Right atrium auricular region (tissue), 2 donors: Measurements from ENCODE around the gene GABRA4. TPM values are rescaled to one million over a fixed set of nuclear protein-coding genes. Genes with fewer than 3 reads are reported as not detected.

Experiments used
- DNase-seq: peaks from one replicate; pipeline ENCODE4 v3.0.0-alpha.2; 2019; ENCODE audit warnings: low spot score
- H3K27ac ChIP-seq, 2 donors: fragments of 200-600 bp; sonication (generic); 1 replicate in 1 of 2; 2 replicates in 1 of 2; pipeline ENCODE4 v1.5.1; 2016 to 2019
- H3K27me3 ChIP-seq, 2 donors: fragments of 200-600 bp; sonication (generic); one replicate each; pipeline versions ENCODE4 v1.5.1 to v1.6.0; 2017 to 2019
- H3K36me3 ChIP-seq: fragments of 200-600 bp; sonication (generic); one replicate; pipeline ENCODE4 v1.5.1; 2016
- H3K4me1 ChIP-seq, 2 donors: fragments of 200-600 bp; sonication (generic); one replicate each; pipeline versions ENCODE4 v1.5.1 to v1.6.0; 2017 to 2019
- H3K4me3 ChIP-seq, 2 donors: fragments of 200-600 bp; sonication (generic); 1 replicate in 1 of 2; 2 replicates in 1 of 2; pipeline ENCODE4 v1.5.1; 2017 to 2019; ENCODE audit warnings: mild to moderate bottlenecking in 1 of 2, moderate library complexity in 1 of 2
- H3K9me3 ChIP-seq, 2 donors: fragments of 200-600 bp; sonication (generic); one replicate each; pipeline ENCODE4 v1.5.1; 2019
- total RNA-seq, 2 donors: library from RNA; depleted of rRNA; stranded (reverse); fragments of >200 nt; gene quantifications; one replicate each; pipeline ENCODE4 v1.1.0, GENCODE V29; 2016
- TF ChIP-seq, protein P1 (sequence below), 2 donors: fragments of 200-600 bp; sonication (generic); IDR thresholded peaks; one replicate each; pipeline ENCODE4 v1.5.1; 2019; ENCODE audit warnings: antibody characterized with exemption in 2 of 2

GABRA4 gene
- total RNA-seq, 2 donors from 2014 or later = 0.55 to 1.0 TPM

DNA sequence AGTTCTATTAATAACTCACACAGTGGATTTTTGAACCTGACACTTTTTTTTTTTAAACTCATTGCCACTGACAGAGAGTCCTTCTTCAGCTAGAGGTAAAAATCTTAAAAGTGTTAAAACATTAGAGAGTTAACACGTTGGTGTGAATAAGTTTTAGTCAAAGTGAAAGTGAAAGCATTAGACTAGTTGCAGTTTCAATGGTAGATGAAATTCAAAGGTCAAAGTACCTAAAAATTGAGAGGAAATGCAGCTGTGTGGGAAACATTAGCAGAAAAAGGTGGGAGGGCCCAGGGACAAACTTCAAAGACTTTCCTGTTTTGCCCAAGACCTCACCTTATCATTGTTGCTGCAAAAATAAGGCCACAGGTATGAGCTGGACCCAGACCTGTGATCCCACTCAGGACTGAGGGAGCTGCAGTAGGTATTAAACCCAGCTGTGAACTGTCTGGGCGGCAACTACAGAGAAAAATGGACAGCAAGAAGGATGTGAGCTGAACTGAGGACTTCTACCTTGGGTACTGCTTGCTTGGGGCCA lies 17.6 kb upstream of the GABRA4 start:
- TF ChIP-seq, protein P1, sequence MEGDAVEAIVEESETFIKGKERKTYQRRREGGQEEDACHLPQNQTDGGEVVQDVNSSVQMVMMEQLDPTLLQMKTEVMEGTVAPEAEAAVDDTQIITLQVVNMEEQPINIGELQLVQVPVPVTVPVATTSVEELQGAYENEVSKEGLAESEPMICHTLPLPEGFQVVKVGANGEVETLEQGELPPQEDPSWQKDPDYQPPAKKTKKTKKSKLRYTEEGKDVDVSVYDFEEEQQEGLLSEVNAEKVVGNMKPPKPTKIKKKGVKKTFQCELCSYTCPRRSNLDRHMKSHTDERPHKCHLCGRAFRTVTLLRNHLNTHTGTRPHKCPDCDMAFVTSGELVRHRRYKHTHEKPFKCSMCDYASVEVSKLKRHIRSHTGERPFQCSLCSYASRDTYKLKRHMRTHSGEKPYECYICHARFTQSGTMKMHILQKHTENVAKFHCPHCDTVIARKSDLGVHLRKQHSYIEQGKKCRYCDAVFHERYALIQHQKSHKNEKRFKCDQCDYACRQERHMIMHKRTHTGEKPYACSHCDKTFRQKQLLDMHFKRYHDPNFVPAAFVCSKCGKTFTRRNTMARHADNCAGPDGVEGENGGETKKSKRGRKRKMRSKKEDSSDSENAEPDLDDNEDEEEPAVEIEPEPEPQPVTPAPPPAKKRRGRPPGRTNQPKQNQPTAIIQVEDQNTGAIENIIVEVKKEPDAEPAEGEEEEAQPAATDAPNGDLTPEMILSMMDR (IDR thresholded peaks at IDR 0.05) = no peak
- no peak overlapping the region for H3K4me3 ChIP-seq
- H3K27ac ChIP-seq = peak overlapping the region in 1 of 2 donors; percentile 54
- DNase-seq = no peak
- H3K4me1 ChIP-seq = peaks cover 0 to 13% of the 10 kb centered on the region in 2 donors
- H3K27me3 ChIP-seq = no peaks in the 10 kb centered on the region
- no peaks in the 10 kb centered on the region for H3K36me3 ChIP-seq
- no peaks in the 10 kb centered on the region for H3K9me3 ChIP-seq

DNA sequence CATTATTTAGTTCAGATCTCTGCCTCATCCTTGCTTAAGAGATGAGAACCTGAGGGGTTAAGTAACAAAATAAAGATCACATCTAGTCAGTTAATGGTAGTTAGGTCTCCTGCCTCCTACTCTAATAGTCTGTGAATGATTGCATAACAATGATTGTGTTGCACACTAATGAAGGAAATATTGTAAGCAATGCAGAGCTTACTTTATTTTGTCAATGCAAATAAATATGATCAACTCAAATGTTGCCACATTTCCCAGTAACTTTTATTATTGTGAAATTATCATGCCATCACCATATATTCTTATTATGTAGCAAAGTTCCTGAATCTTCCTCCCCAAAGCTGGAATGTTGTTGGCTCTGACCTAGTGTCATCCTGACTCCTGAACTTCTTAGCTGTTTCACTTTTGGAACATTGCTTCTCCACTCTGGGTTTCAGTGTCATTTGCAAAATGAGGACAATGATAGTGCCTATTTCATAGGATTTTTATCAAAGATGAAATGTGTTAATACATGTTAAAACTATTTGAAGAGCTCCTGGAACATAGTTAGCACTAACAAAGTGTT lies 17.0 kb upstream of the GABRA4 start:
- Histone ChIP-seq H3K4me3 (no peak overlapping the region), H3K4me1 (peaks cover 0 to 13% of the 10 kb centered on the region in 2 donors), H3K9me3 (no peaks in the 10 kb centered on the region), H3K36me3 (no peaks in the 10 kb centered on the region), H3K27ac (peak overlapping the region in 1 of 2 donors; percentile 54), H3K27me3 (no peaks in the 10 kb centered on the region)
- DNase-seq = no peak
- TF ChIP-seq, protein P1 (IDR thresholded peaks at IDR 0.05) = no peak

DNA sequence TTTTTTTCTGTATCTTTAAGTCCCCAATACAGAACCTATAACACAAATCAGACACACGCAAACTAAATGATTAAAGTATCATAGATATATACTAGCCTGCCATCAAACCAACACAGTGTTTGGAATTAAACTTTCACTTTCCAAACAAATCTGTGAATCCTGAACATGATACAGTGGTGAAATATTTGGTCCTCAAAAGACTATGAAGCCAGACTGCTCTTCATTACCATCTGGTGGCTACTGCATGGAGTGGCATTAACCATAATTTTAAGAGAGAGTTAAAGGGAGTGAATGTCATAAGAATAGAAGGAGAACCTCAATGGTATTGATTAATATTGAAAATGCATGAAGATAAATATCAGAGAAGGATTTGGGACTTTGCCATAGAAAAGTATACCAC lies 9.2 kb upstream of the GABRA4 start:
- no peaks in the 10 kb centered on the region for H3K36me3 ChIP-seq
- no peaks in the 10 kb centered on the region for H3K9me3 ChIP-seq
- TF ChIP-seq, protein P1 (IDR thresholded peaks at IDR 0.05) = peak in 1 of 2 donors; percentile 46

DNA sequence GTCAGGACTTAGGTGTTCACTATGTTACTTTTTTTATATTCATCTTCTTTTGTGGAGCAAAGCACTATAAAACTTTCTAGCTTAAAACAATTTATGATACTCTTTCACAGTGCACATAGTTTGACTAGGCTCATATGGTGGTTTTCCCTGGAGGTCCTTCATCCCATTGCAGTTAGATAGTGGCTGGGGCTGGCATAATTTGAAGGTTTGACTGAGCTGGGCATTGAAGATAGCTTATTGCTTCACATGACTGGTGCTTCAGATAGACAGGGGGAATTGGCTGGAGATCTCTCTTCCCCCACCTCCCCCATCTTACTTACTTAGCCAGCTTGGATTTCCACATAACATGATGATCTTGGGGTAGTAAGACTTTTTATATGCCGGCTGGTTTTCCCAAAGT lies 7.0 kb upstream of the GABRA4 start:
- no peaks in the 10 kb centered on the region for H3K27me3 ChIP-seq
- TF ChIP-seq, protein P1 (IDR thresholded peaks at IDR 0.05) = no peak
- H3K4me3 ChIP-seq = no peak overlapping the region
- no peaks in the 10 kb centered on the region for H3K36me3 ChIP-seq
- no peak for DNase-seq
- H3K4me1 ChIP-seq = no peaks in the 10 kb centered on the region
- no peaks in the 10 kb centered on the region for H3K9me3 ChIP-seq
- H3K27ac ChIP-seq = no peak overlapping the region

More for the DNA sequence above, 9.2 kb upstream of the GABRA4 start:
- no peaks in the 10 kb centered on the region for H3K27me3 ChIP-seq
- no peak overlapping the region for H3K27ac ChIP-seq
- no peaks in the 10 kb centered on the region for H3K4me1 ChIP-seq
- no peak overlapping the region for H3K4me3 ChIP-seq
- DNase-seq = no peak

DNA sequence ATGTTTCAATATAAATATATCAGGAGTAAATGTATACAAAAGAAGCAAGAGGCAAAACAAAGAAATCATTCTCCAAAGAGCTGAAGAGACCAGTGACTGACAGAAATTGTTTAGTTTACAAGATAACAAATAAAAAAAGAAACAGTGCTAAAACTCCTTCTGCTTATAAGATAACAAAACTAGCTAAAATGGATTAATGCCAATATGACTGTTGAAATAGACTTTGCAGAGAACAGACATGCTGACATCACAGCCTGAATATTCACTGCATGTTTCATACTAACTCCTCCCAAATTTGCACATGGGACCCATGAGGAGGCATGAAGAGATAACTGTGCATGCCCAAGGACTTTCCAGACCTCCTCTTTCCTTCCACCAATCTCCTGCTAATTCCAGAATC lies 6.2 kb upstream of the GABRA4 start:
- TF ChIP-seq, protein P1 (IDR thresholded peaks at IDR 0.05) = no peak
- no peak overlapping the region for H3K4me3 ChIP-seq
- no peak overlapping the region for H3K27ac ChIP-seq
- H3K36me3 ChIP-seq = no peaks in the 10 kb centered on the region
- no peaks in the 10 kb centered on the region for H3K4me1 ChIP-seq
- no peak for DNase-seq
- H3K27me3 ChIP-seq = no peaks in the 10 kb centered on the region
- no peaks in the 10 kb centered on the region for H3K9me3 ChIP-seq

DNA sequence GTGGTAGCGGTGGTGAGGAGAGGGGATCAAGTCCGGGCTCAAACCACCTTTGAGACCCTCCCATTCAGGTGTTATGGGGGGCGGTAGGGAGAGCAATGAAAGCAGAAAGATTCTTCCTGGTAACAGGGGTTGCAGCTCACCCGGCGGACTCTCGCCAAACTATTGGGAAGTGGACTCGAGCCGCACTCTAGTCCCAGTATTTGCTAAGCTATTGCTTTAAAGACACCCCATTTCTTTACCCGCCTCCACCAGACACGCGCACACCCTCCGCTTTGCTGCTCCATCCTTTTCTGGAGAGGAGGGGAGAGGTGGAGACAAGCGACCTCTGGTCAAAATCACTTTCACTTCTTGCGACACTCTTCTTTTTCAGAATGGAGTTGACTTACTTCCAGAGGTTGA lies 625 bp upstream of the GABRA4 start:
- H3K4me1 ChIP-seq = peaks cover 0 to 16% of the 10 kb centered on the region in 2 donors

More for the DNA sequence above, 625 bp upstream of the GABRA4 start:
- H3K9me3 ChIP-seq = no peaks in the 10 kb centered on the region
- H3K4me3 ChIP-seq = peak overlapping the region; percentile 47 to 51
- peak overlapping the region in 1 of 2 donors; percentile 9 for H3K27ac ChIP-seq
- no peaks in the 10 kb centered on the region for H3K36me3 ChIP-seq
- H3K27me3 ChIP-seq = no peaks in the 10 kb centered on the region
- TF ChIP-seq, protein P1 (IDR thresholded peaks at IDR 0.05) = no peak
- no peak for DNase-seq
